Mesenchymal stem cell (in vitro differentiated cells and primary cell): ENCODE data around the gene ANP32A.

Source experiments
- DNase-seq: peaks from one replicate; pipeline ENCODE4 v3.0.0-alpha.2; 2013
- H2AFZ ChIP-seq: one replicate; pipeline ENCODE4 v1.6.1; 2013; ENCODE audit warnings: low read depth, mild to moderate bottlenecking, control low read depth, inconsistent platforms, low read length, moderate library complexity
- H2AK5ac ChIP-seq: 2 replicates; pipeline ENCODE4 v1.6.1; 2013; ENCODE audit warnings: low read length, moderate library complexity, mild to moderate bottlenecking, inconsistent platforms; ENCODE audit not compliant: severe bottlenecking
- H2BK120ac ChIP-seq: one replicate; pipeline ENCODE4 v1.6.1; 2013; ENCODE audit warnings: low read depth, mild to moderate bottlenecking, inconsistent platforms, low read length, moderate library complexity
- H2BK12ac ChIP-seq, 2 experiments: one replicate each; pipeline ENCODE4 v1.6.1; 2013; ENCODE audit warnings: inconsistent platforms in 2 of 2, low read length in 2 of 2, mild to moderate bottlenecking in 2 of 2, moderate library complexity in 2 of 2, control low read depth in 1 of 2
- H2BK15ac ChIP-seq: one replicate; pipeline ENCODE4 v1.6.1; 2013; ENCODE audit warnings: mild to moderate bottlenecking, low read depth, inconsistent platforms; ENCODE audit not compliant: poor library complexity, severe bottlenecking
- H2BK5ac ChIP-seq: 2 replicates; pipeline ENCODE4 v1.6.1; 2013; ENCODE audit warnings: low read depth, mild to moderate bottlenecking, low read length, control low read depth, inconsistent platforms; ENCODE audit not compliant: poor library complexity, severe bottlenecking
- H3K14ac ChIP-seq, 2 experiments: one replicate each; pipeline ENCODE4 v1.6.1; 2013; ENCODE audit warnings: inconsistent platforms in 2 of 2, low read length in 2 of 2, control low read depth in 1 of 2, mild to moderate bottlenecking in 1 of 2, moderate library complexity in 1 of 2
- H3K18ac ChIP-seq, 2 experiments: one replicate each; pipeline ENCODE4 v1.6.1; 2013; ENCODE audit warnings: inconsistent platforms in 2 of 2, low read length in 2 of 2, control low read depth in 1 of 2, low read depth in 1 of 2, mild to moderate bottlenecking in 1 of 2
- H3K23ac ChIP-seq, 2 experiments: one replicate each; pipeline ENCODE4 v1.6.1; 2013; ENCODE audit warnings: inconsistent platforms in 2 of 2, low read length in 2 of 2, mild to moderate bottlenecking in 2 of 2, moderate library complexity in 2 of 2, control low read depth in 1 of 2
- H3K27ac ChIP-seq: 2 replicates; pipeline ENCODE4 v1.5.1; 2013; ENCODE audit warnings: mild to moderate bottlenecking, moderate library complexity, low read length, control low read depth, inconsistent platforms; ENCODE audit not compliant: poor library complexity, severe bottlenecking
- H3K27me3 ChIP-seq, 2 experiments: 2 replicates each; pipeline versions ENCODE4 v1.6.1 to v1.7.0; 2013; ENCODE audit warnings: low read length in 2 of 2, mild to moderate bottlenecking in 2 of 2, moderate library complexity in 2 of 2, control low read depth in 1 of 2, inconsistent platforms in 1 of 2; ENCODE audit not compliant: control insufficient read depth in 1 of 2, insufficient read depth in 1 of 2
- H3K36me3 ChIP-seq, 2 experiments: 2 replicates each; pipeline versions ENCODE4 v1.6.1 to v1.7.0; 2013; ENCODE audit warnings: low read length in 2 of 2, control low read depth in 1 of 2, inconsistent platforms in 1 of 2, low read depth in 1 of 2, mild to moderate bottlenecking in 1 of 2; ENCODE audit not compliant: insufficient read depth in 2 of 2, control insufficient read depth in 1 of 2
- H3K4ac ChIP-seq, 2 experiments: one replicate each; pipeline ENCODE4 v1.6.1; 2013; ENCODE audit warnings: inconsistent platforms in 2 of 2, low read length in 2 of 2, mild to moderate bottlenecking in 2 of 2, moderate library complexity in 2 of 2, control low read depth in 1 of 2, low read depth in 1 of 2
- H3K4me1 ChIP-seq: 2 replicates; pipeline ENCODE4 v1.6.1; 2013; ENCODE audit warnings: low read depth, low read length, control low read depth; ENCODE audit not compliant: control insufficient read depth, insufficient read depth
- H3K4me2 ChIP-seq: 2 replicates; pipeline ENCODE4 v1.6.1; 2013; ENCODE audit warnings: low read length, mild to moderate bottlenecking, inconsistent platforms; ENCODE audit not compliant: poor library complexity, severe bottlenecking
- H3K4me3 ChIP-seq, 2 experiments: 2 replicates each; pipeline versions ENCODE4 v1.5.1 to v1.7.0; 2013; ENCODE audit warnings: low read length in 2 of 2, mild to moderate bottlenecking in 2 of 2, control low read depth in 1 of 2, low read depth in 1 of 2; ENCODE audit not compliant: insufficient read depth in 1 of 2
- H3K79me1 ChIP-seq: replicated peaks from 2 replicates; pipeline ENCODE4 v1.6.1; 2013; ENCODE audit warnings: mild to moderate bottlenecking, control low read depth, low read length, inconsistent platforms; ENCODE audit not compliant: poor library complexity, severe bottlenecking
- H3K9ac ChIP-seq: 2 replicates; pipeline ENCODE4 v1.7.0; 2013; ENCODE audit warnings: mild to moderate bottlenecking, low read length, moderate library complexity
- H3K9me3 ChIP-seq: 2 replicates; pipeline ENCODE4 v1.7.0; 2013; ENCODE audit warnings: mild to moderate bottlenecking, low read length; ENCODE audit not compliant: control insufficient read depth
- H4K8ac ChIP-seq: one replicate; pipeline ENCODE4 v1.6.1; 2013; ENCODE audit warnings: inconsistent platforms, mild to moderate bottlenecking, low read length, moderate library complexity
- H4K91ac ChIP-seq: one replicate; pipeline ENCODE4 v1.6.1; 2013; ENCODE audit warnings: mild to moderate bottlenecking, low read length, inconsistent platforms
- WGBS: methylation state at CpG from one replicate; pipeline ENCODE4 v1.1.7; 2013; ENCODE audit warnings: mixed read lengths; 5-methylcytosine and 5-hydroxymethylcytosine counted together

Gene ANP32A

DNA sequence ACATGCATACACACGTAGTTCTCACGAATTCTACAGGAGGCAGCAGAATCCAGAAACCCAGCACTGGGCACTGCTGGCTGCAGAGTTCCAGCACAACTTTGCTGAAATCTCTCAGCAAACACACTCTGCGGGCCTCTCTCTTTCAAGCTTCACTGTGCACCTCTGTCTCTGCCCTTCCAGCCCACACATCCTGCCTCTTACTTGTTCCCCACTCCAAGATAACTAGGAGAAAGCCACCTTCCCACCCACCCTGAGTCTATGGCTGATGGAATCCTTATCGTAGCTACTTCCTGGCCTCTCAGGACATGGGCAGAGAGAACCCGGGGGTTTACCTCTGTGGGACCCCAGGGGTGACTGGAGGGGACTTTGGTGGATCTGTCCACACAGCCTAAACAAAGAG, 11.9 kb downstream of the ANP32A start:
- no peak overlapping the region for H3K14ac ChIP-seq
- H3K79me1 ChIP-seq: peaks cover 34% of the 10 kb centered on the region
- no peak overlapping the region for H2BK15ac ChIP-seq
- no peak overlapping the region for H3K27ac ChIP-seq
- H4K91ac ChIP-seq: no peak overlapping the region
- H2AK5ac ChIP-seq: no peak overlapping the region
- whole genome bisulfite sequencing: 75% methylated on average over 5 of the region's 5 CpGs
- no peak overlapping the region for H3K4ac ChIP-seq
- no peak overlapping the region for H2BK12ac ChIP-seq
- no peak overlapping the region for H3K4me2 ChIP-seq
- peaks cover 14% of the 10 kb centered on the region for H3K4me1 ChIP-seq
- H2BK5ac ChIP-seq: no peak overlapping the region
- no peak overlapping the region for H4K8ac ChIP-seq
- H3K18ac ChIP-seq: no peak overlapping the region
- H3K27me3 ChIP-seq: no peaks in the 10 kb centered on the region
- peaks cover 2 to 22% of the 10 kb centered on the region in 2 experiments for H3K36me3 ChIP-seq
- no peak overlapping the region for H3K4me3 ChIP-seq
- H3K9me3 ChIP-seq: no peaks in the 10 kb centered on the region
- no peak overlapping the region for H2AFZ ChIP-seq
- H3K23ac ChIP-seq: no peak overlapping the region
- no peak overlapping the region for H3K9ac ChIP-seq
- H2BK120ac ChIP-seq: no peak overlapping the region
- no peak for DNase-seq

DNA sequence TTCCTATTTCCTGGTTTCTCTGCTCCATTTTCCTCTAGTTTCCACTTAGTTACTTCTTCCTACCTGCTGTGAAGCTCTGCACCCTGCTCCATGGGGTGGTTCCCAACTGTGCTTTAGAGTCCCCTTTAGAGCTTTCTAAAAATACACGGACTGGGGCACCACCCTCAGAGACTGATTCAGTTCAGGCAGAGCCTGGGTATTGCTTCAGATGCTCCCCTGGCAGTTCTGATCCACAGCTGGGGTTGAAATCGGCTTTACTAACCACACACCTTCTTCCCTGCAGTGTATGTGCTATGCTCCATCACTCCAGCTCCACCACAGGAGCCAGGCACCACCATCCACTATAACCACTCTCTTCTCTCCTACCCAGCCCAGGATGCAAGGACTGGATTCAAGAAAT, 12.6 kb downstream of the ANP32A start:
- no peak overlapping the region for H2AK5ac ChIP-seq
- H4K8ac ChIP-seq: no peak overlapping the region
- H3K18ac ChIP-seq: no peak overlapping the region
- no peak overlapping the region for H2BK5ac ChIP-seq
- WGBS: 48% methylated on average over 2 of the region's 2 CpGs
- H3K23ac ChIP-seq: no peak overlapping the region
- no peak overlapping the region for H2BK120ac ChIP-seq
- H3K9me3 ChIP-seq: no peaks in the 10 kb centered on the region
- no peak overlapping the region for H3K4me3 ChIP-seq
- no peak overlapping the region for H2BK15ac ChIP-seq
- no peak overlapping the region for H3K9ac ChIP-seq
- DNase-seq: no peak
- H3K4ac ChIP-seq: no peak overlapping the region
- H2BK12ac ChIP-seq: no peak overlapping the region
- no peak overlapping the region for H3K4me2 ChIP-seq
- H3K36me3 ChIP-seq: peaks cover 4 to 22% of the 10 kb centered on the region in 2 experiments
- no peak overlapping the region for H4K91ac ChIP-seq
- H3K4me1 ChIP-seq: peaks cover 14% of the 10 kb centered on the region
- no peak overlapping the region for H3K27ac ChIP-seq
- H3K27me3 ChIP-seq: no peaks in the 10 kb centered on the region
- H3K14ac ChIP-seq: no peak overlapping the region
- no peak overlapping the region for H2AFZ ChIP-seq
- H3K79me1 ChIP-seq: peaks cover 38% of the 10 kb centered on the region

DNA sequence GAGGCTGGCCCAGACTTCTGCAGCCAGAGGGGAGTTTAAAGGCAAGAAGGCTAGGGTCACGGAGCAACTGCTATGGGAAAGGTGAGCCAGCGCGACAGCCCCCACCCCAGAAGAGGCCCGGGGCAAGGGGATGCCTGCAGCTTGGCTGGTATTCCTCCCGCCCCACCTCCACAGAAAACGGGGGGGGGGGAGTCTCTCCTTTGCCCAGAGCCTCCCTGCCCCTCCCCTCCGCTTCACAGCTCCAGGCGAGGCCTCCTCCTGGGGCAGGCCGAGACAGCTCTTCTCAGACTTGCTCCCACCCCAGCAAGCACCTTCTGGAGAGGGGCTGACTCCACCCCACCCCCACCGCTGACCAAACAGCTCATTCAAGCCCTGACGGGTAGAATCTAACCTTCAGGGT, 13.4 kb downstream of the ANP32A start:
- H3K4me3 ChIP-seq: no peak overlapping the region
- H2AK5ac ChIP-seq: no peak overlapping the region
- H2BK5ac ChIP-seq: no peak overlapping the region
- peaks cover 41% of the 10 kb centered on the region for H3K79me1 ChIP-seq
- H3K9ac ChIP-seq: no peak overlapping the region
- no peak overlapping the region for H2BK15ac ChIP-seq
- no peak overlapping the region for H3K14ac ChIP-seq
- H4K91ac ChIP-seq: no peak overlapping the region
- H3K4ac ChIP-seq: no peak overlapping the region
- H3K27ac ChIP-seq: no peak overlapping the region
- H3K18ac ChIP-seq: no peak overlapping the region
- H2BK120ac ChIP-seq: no peak overlapping the region
- H4K8ac ChIP-seq: peak overlapping the region; percentile 19
- no peak overlapping the region for H2AFZ ChIP-seq
- H3K27me3 ChIP-seq: no peaks in the 10 kb centered on the region
- H2BK12ac ChIP-seq: no peak overlapping the region
- no peak for DNase-seq
- H3K9me3 ChIP-seq: no peaks in the 10 kb centered on the region
- 62% methylated on average over 10 of the region's 11 CpGs for WGBS
- peaks cover 7 to 22% of the 10 kb centered on the region in 2 experiments for H3K36me3 ChIP-seq
- peaks cover 12% of the 10 kb centered on the region for H3K4me1 ChIP-seq
- no peak overlapping the region for H3K23ac ChIP-seq
- H3K4me2 ChIP-seq: no peak overlapping the region

DNA sequence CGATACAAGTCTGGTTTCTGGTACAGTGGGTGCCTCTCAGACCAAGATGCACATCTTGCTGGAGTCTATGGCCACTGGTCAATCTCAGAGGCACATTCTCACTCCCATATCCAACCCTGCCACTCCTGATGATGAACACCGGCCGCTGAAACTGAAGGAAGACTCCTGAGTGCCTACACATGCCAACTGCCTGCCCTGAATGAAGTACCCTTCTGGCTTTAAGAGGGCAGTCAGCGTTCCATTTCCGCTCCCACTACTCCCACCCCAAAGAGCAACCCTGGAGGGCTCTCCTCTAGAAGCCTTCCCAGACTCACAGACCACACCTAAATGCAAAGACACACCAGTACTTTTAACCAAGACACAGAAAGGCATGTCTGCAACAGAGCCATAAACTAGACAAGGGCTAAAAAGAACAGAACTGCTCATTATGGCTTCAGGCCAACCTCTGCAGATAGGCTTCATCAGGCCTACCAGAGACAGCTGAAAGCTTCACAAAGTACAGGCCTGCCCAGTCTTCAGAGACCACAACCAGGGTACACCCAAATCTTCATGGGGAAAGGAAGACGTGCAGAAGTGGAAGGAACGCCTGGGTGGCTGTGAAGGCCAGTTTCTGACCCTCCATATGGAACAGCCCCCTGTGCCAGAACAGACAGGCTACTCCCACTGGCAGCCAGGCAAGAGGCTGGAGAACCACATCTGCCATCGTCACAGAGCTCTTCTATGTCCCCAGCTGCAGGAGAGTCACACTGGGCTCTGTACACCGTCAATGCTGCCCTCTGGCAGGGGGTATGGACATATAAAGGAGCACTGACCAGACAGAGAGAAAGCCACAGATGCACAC, 14.3 kb downstream of the ANP32A start:
- Histone ChIP-seq H2AFZ (no peak overlapping the region), H2BK120ac (no peak overlapping the region), H3K9ac (no peak overlapping the region), H3K4me1 (peaks cover 9% of the 10 kb centered on the region), H3K79me1 (peaks cover 40% of the 10 kb centered on the region), H3K27ac (no peak overlapping the region), H2BK12ac (no peak overlapping the region), H3K4me2 (no peak overlapping the region), H3K4me3 (no peak overlapping the region), H3K27me3 (no peaks in the 10 kb centered on the region), H2BK15ac (no peak overlapping the region), H2AK5ac (no peak overlapping the region), H4K91ac (no peak overlapping the region), H3K18ac (peak overlapping the region; percentile 24 to 53), H3K9me3 (no peaks in the 10 kb centered on the region), H3K36me3 (peaks cover 7 to 20% of the 10 kb centered on the region in 2 experiments), H3K4ac (peak overlapping the region; percentile 17 to 33), H3K23ac (peak overlapping the region in 1 of 2 experiments; percentile 24), H4K8ac (peak overlapping the region; percentile 10), H2BK5ac (no peak overlapping the region), H3K14ac (peak overlapping the region in 1 of 2 experiments; percentile 63)
- no peak for DNase-seq
- 84% methylated on average over 9 of the region's 9 CpGs for WGBS
